SK-N-SH treated with all-trans-retinoic acid at 6 μM for 48 hours (cell line): Measurements from ENCODE around the gene ACE.

ENCODE experiments used
- ATAC-seq: fragments of 200-7000 bp; cut with Tn5 transposase; 3 replicates; pipeline ENCODE4 v1.9.1; 2020; ENCODE audit warnings: mild to moderate bottlenecking, moderate library complexity
- ARNTL ChIP-seq: fragments of 450-650 bp; formaldehyde crosslinking; IDR thresholded peaks from 2 replicates; pipeline ENCODE4 v1.5.0; 2020; ENCODE audit warnings: low read depth, mild to moderate bottlenecking, moderate library complexity, borderline replicate concordance
- BACH2 ChIP-seq: fragments of 250-450 bp; sonication (Bioruptor Pico); IDR thresholded peaks from 2 replicates; pipeline ENCODE4 v1.9.0; 2021; ENCODE audit warnings: mild to moderate bottlenecking, borderline replicate concordance
- CSDC2 ChIP-seq: fragments of 250-450 bp; sonication (Bioruptor Pico); IDR thresholded peaks from 2 replicates; pipeline ENCODE4 v1.5.0; 2020; ENCODE audit warnings: mild to moderate bottlenecking, moderate library complexity
- ESRRG ChIP-seq: fragments of 250-450 bp; sonication (Bioruptor Pico); IDR thresholded peaks from 2 replicates; pipeline ENCODE4 v1.6.1; 2021; ENCODE audit warnings: mild to moderate bottlenecking
- GLIS3 ChIP-seq: fragments of 250-450 bp; sonication (Bioruptor Pico); IDR thresholded peaks from 2 replicates; pipeline ENCODE4 v1.5.0; 2020; ENCODE audit warnings: mild to moderate bottlenecking, moderate library complexity
- ISL1 ChIP-seq: fragments of 250-450 bp; sonication (Bioruptor Pico); IDR thresholded peaks from 2 replicates; pipeline ENCODE4 v2.1.2; 2022; ENCODE audit warnings: mild to moderate bottlenecking, moderate library complexity
- OSR1 ChIP-seq: fragments of 250-450 bp; sonication (Bioruptor Pico); IDR thresholded peaks from 2 replicates; pipeline ENCODE4 v1.8.0; 2022; ENCODE audit warnings: moderate library complexity, mild to moderate bottlenecking, inconsistent platforms
- PPARA ChIP-seq: fragments of 250-450 bp; sonication (Bioruptor Pico); IDR thresholded peaks from 2 replicates; pipeline ENCODE4 v1.5.0; 2020; ENCODE audit warnings: mild to moderate bottlenecking, borderline replicate concordance
- RARB ChIP-seq: fragments of 250-450 bp; sonication (Bioruptor Pico); IDR thresholded peaks from 2 replicates; pipeline ENCODE4 v1.8.0; 2021; ENCODE audit warnings: mild to moderate bottlenecking, moderate library complexity
- SNAI2 ChIP-seq: fragments of 250-450 bp; sonication (Bioruptor Pico); IDR thresholded peaks from 2 replicates; pipeline ENCODE4 v1.5.0; 2020; ENCODE audit warnings: mild to moderate bottlenecking, moderate library complexity
- TOX ChIP-seq: fragments of 250-450 bp; sonication (Bioruptor Pico); IDR thresholded peaks from 2 replicates; pipeline ENCODE4 v1.8.0; 2021; ENCODE audit warnings: mild to moderate bottlenecking, moderate library complexity, borderline replicate concordance
- ZC3H10 ChIP-seq: fragments of 250-450 bp; sonication (Bioruptor Pico); IDR thresholded peaks from 2 replicates; pipeline ENCODE4 v1.5.1; 2021; ENCODE audit warnings: mild to moderate bottlenecking, moderate library complexity
- ZFP3 ChIP-seq: fragments of 250-450 bp; sonication (Bioruptor Pico); IDR thresholded peaks from 2 replicates; pipeline ENCODE4 v1.5.0; 2020; ENCODE audit warnings: mild to moderate bottlenecking, moderate library complexity
- ZFP30 ChIP-seq: fragments of 450-650 bp; formaldehyde crosslinking; IDR thresholded peaks from 2 replicates; pipeline ENCODE4 v1.5.0; 2022; ENCODE audit warnings: mild to moderate bottlenecking, moderate library complexity
- ZNF565 ChIP-seq: fragments of 450-650 bp; formaldehyde crosslinking; conservative IDR thresholded peaks from 2 replicates; pipeline ENCODE4 v1.5.0; 2020; ENCODE audit warnings: low read depth, mild to moderate bottlenecking, moderate library complexity
- ZNF70 ChIP-seq: fragments of 450-650 bp; formaldehyde crosslinking; IDR thresholded peaks from 2 replicates; pipeline ENCODE4 v1.5.0; 2020; ENCODE audit warnings: mild to moderate bottlenecking, moderate library complexity
- ZNF8 ChIP-seq: fragments of 450-650 bp; formaldehyde crosslinking; IDR thresholded peaks from 2 replicates; pipeline ENCODE4 v1.5.0; 2020; ENCODE audit warnings: mild to moderate bottlenecking, moderate library complexity
- TF ChIP-seq, protein P1 (sequence below): fragments of 250-450 bp; sonication (Bioruptor Pico); IDR thresholded peaks from 2 replicates; pipeline ENCODE4 v1.5.0; 2020; ENCODE audit warnings: mild to moderate bottlenecking, moderate library complexity
- TF ChIP-seq, protein P2 (sequence below): fragments of 250-450 bp; sonication (Bioruptor Pico); IDR thresholded peaks from 2 replicates; pipeline ENCODE4 v1.5.1; 2020; ENCODE audit warnings: low read depth, mild to moderate bottlenecking, moderate library complexity
- TF ChIP-seq, protein P3 (sequence below): fragments of 250-450 bp; sonication (Bioruptor Pico); IDR thresholded peaks from 2 replicates; pipeline ENCODE4 v1.8.0; 2020; ENCODE audit warnings: mild to moderate bottlenecking, moderate library complexity, borderline replicate concordance
- TF ChIP-seq, protein P4 (sequence below): fragments of 250-450 bp; sonication (Bioruptor Pico); IDR thresholded peaks from 2 replicates; pipeline ENCODE4 v1.5.1; 2021; ENCODE audit warnings: mild to moderate bottlenecking, moderate library complexity
- TF ChIP-seq, protein P5 (sequence below): fragments of 250-450 bp; sonication (Bioruptor Pico); IDR thresholded peaks from 2 replicates; pipeline ENCODE4 v1.8.0; 2021; ENCODE audit warnings: low read depth, mild to moderate bottlenecking, moderate library complexity, borderline replicate concordance

ACE gene

DNA sequence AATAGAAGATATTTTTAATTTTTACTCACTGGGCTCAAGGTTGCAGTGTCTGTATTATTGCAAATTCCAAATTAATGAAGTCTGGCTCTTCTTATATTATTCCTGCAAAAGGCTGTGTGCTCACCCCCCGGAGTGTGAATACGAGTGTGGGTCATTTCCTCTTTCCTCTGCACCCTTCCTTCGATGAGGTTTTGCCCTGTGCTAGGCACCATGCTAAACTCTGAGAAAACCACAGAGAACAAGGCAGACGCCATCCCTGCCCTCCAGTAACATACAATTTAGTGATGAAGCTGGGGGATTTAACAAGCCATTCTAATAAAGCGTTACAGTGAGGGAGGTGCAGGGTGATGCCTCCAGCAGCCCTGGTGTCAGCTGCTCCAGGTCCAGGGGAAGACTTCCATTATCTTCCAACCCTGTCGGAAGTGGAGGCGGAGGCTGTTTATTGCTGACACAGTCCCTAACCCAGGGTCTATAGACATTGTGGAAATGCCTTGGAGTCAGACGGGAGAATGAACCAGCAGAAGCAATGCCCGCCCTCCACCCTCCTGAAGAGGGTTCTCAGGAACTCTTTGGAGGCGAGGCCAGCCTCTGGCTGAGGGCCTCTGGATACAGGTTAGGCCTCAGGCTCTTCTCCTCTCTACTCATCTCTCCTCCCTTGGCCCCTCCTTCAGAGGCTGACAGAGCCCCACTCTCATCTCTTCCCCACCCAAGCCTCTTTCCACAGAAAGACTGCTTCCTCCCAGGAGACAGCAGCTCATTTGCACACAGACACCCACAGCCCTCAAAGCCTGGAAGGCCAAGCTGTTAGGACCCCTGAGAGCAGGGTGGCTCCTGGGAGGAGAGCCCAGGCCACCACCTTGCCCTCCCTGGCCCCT lies 2.0 kb upstream of the ACE start:
- TF ChIP-seq ZFP30 (CRISPR knock-in tag): no peak
- TF ChIP-seq RARB (CRISPR knock-in tag): no peak
- no peak for TF ChIP-seq PPARA
- no peak for TF ChIP-seq ARNTL (CRISPR knock-in tag)
- TF ChIP-seq, protein P1, sequence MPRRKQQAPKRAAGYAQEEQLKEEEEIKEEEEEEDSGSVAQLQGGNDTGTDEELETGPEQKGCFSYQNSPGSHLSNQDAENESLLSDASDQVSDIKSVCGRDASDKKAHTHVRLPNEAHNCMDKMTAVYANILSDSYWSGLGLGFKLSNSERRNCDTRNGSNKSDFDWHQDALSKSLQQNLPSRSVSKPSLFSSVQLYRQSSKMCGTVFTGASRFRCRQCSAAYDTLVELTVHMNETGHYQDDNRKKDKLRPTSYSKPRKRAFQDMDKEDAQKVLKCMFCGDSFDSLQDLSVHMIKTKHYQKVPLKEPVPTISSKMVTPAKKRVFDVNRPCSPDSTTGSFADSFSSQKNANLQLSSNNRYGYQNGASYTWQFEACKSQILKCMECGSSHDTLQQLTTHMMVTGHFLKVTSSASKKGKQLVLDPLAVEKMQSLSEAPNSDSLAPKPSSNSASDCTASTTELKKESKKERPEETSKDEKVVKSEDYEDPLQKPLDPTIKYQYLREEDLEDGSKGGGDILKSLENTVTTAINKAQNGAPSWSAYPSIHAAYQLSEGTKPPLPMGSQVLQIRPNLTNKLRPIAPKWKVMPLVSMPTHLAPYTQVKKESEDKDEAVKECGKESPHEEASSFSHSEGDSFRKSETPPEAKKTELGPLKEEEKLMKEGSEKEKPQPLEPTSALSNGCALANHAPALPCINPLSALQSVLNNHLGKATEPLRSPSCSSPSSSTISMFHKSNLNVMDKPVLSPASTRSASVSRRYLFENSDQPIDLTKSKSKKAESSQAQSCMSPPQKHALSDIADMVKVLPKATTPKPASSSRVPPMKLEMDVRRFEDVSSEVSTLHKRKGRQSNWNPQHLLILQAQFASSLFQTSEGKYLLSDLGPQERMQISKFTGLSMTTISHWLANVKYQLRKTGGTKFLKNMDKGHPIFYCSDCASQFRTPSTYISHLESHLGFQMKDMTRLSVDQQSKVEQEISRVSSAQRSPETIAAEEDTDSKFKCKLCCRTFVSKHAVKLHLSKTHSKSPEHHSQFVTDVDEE (CRISPR knock-in tag): no peak
- TF ChIP-seq BACH2 (CRISPR knock-in tag): no peak
- TF ChIP-seq TOX (CRISPR knock-in tag): no peak
- TF ChIP-seq, protein P2, sequence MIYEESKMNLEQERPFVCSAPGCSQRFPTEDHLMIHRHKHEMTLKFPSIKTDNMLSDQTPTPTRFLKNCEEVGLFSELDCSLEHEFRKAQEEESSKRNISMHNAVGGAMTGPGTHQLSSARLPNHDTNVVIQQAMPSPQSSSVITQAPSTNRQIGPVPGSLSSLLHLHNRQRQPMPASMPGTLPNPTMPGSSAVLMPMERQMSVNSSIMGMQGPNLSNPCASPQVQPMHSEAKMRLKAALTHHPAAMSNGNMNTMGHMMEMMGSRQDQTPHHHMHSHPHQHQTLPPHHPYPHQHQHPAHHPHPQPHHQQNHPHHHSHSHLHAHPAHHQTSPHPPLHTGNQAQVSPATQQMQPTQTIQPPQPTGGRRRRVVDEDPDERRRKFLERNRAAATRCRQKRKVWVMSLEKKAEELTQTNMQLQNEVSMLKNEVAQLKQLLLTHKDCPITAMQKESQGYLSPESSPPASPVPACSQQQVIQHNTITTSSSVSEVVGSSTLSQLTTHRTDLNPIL (CRISPR knock-in tag): no peak
- TF ChIP-seq ZNF565 (CRISPR knock-in tag): no peak
- no peak for TF ChIP-seq ZNF70 (CRISPR knock-in tag)
- no peak for TF ChIP-seq OSR1 (CRISPR knock-in tag)
- TF ChIP-seq, protein P3, sequence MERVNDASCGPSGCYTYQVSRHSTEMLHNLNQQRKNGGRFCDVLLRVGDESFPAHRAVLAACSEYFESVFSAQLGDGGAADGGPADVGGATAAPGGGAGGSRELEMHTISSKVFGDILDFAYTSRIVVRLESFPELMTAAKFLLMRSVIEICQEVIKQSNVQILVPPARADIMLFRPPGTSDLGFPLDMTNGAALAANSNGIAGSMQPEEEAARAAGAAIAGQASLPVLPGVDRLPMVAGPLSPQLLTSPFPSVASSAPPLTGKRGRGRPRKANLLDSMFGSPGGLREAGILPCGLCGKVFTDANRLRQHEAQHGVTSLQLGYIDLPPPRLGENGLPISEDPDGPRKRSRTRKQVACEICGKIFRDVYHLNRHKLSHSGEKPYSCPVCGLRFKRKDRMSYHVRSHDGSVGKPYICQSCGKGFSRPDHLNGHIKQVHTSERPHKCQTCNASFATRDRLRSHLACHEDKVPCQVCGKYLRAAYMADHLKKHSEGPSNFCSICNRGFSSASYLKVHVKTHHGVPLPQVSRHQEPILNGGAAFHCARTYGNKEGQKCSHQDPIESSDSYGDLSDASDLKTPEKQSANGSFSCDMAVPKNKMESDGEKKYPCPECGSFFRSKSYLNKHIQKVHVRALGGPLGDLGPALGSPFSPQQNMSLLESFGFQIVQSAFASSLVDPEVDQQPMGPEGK (CRISPR knock-in tag): no peak
- TF ChIP-seq ESRRG: no peak
- TF ChIP-seq ZC3H10 (CRISPR knock-in tag): no peak
- TF ChIP-seq GLIS3 (CRISPR knock-in tag): no peak
- no peak for TF ChIP-seq ISL1 (CRISPR knock-in tag)
- no peak for ATAC-seq

DNA sequence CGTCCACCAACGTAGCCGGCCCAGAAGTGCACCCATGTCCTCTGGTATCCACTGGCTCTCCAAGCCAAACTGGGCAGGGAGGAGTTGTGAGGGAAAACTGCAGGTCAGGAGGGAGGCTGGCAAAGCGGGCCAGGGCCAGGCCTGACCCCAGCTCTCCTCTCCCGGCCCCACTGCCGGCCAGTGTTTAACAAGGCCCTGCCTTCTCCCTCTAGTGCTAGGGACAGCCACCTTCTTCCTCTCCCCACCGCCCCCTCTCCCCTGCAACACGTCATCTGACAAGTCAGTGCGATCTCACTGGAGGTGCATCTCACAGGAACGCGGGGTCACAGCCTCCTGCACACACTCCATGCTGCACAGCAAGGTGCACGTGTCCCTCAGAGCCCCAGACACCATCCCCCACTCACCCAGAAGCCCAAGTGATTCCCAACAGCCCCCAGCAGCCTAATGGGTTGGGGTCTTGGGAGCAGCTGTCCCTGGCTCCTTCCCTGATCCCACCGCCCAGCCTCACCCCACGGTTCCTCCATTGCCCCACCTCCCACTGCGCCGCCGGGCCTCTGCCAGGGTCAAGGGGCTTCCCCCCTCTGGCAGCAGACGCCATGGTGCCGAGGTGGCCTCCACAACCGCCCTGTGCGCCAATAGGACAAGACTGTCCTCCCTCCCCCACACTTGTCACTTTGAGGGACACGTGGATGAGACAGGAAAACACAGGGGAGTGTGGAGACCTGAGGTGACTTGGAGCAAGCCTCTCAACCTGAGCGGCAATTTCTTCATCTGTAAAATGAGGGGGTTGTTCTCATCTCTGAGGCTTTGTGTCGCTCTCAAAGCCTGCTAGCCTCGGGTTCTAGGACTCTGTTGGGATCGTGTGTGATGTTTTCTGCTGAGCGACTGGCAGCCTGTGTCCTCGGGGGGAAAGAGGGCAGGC lies 1.1 kb upstream of the ACE start:
- ATAC-seq: no peak
- TF ChIP-seq ZFP3 (no peak), ARNTL (CRISPR knock-in tag) (no peak), ZFP30 (CRISPR knock-in tag) (no peak), ZC3H10 (CRISPR knock-in tag) (no peak), ZNF8 (no peak), OSR1 (CRISPR knock-in tag) (no peak), ZNF565 (CRISPR knock-in tag) (no peak), BACH2 (CRISPR knock-in tag) (no peak), ZNF70 (CRISPR knock-in tag) (no peak), PPARA (no peak), SNAI2 (CRISPR knock-in tag) (no peak), CSDC2 (no peak), GLIS3 (CRISPR knock-in tag) (no peak), ESRRG (no peak), ISL1 (CRISPR knock-in tag) (no peak)
- TF ChIP-seq, protein P4, sequence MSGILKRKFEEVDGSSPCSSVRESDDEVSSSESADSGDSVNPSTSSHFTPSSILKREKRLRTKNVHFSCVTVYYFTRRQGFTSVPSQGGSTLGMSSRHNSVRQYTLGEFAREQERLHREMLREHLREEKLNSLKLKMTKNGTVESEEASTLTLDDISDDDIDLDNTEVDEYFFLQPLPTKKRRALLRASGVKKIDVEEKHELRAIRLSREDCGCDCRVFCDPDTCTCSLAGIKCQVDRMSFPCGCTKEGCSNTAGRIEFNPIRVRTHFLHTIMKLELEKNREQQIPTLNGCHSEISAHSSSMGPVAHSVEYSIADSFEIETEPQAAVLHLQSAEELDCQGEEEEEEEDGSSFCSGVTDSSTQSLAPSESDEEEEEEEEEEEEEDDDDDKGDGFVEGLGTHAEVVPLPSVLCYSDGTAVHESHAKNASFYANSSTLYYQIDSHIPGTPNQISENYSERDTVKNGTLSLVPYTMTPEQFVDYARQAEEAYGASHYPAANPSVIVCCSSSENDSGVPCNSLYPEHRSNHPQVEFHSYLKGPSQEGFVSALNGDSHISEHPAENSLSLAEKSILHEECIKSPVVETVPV (CRISPR knock-in tag): no peak
- TF ChIP-seq, protein P3 (CRISPR knock-in tag): no peak
- TF ChIP-seq, protein P5, sequence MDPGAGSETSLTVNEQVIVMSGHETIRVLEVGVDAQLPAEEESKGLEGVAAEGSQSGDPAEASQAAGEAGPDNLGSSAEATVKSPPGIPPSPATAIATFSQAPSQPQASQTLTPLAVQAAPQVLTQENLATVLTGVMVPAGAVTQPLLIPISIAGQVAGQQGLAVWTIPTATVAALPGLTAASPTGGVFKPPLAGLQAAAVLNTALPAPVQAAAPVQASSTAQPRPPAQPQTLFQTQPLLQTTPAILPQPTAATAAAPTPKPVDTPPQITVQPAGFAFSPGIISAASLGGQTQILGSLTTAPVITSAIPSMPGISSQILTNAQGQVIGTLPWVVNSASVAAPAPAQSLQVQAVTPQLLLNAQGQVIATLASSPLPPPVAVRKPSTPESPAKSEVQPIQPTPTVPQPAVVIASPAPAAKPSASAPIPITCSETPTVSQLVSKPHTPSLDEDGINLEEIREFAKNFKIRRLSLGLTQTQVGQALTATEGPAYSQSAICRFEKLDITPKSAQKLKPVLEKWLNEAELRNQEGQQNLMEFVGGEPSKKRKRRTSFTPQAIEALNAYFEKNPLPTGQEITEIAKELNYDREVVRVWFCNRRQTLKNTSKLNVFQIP (CRISPR knock-in tag): no peak
- TF ChIP-seq, protein P1 (CRISPR knock-in tag): no peak
